RPMI8226 (cell line): ENCODE results near the gene PNPLA1.

Experiments used
- DNase-seq: peaks from one replicate; pipeline ENCODE4 v3.0.0-alpha.2; 2015

Gene PNPLA1

DNA sequence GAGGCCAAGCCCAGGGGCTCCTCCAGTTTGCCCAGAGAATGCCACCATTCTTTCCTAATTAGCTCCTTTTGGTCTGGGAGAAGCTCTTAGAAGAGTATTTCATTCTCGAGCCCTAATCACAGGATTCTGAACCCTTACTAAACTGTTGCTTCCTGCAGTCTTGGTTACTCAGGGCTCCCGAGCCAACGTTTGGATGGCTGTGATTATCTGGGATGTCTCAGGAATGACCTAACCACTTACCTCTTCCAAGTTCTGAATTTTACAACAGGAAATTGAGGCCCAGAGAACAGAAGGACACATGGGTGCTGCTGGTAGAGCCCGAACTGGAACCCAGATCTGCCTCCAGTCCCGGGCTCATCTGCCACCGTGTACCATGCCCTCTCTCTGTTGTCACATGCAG lies 22.2 kb upstream of the PNPLA1 start:
- DNase-seq, result no peak

DNA sequence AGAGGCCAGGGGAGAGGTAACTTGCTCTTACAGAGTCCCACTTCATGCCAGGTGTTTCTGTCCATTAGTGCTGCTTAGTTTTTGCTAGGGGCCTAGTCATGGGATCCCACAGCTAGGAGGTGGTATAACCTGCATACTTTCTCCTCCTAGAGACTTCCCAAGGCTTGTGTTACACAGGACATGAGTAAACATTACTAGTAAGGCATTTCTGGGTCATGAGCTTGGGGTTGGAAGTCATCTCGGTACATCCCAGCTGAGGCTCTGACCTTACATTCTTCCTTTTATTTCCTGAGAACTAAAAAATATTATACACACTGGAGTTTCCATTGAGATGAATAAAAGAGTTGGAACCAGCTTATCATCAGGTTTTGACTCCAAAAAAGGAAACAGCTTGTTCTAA lies 20.9 kb upstream of the PNPLA1 start:
- no peak for DNase-seq

DNA sequence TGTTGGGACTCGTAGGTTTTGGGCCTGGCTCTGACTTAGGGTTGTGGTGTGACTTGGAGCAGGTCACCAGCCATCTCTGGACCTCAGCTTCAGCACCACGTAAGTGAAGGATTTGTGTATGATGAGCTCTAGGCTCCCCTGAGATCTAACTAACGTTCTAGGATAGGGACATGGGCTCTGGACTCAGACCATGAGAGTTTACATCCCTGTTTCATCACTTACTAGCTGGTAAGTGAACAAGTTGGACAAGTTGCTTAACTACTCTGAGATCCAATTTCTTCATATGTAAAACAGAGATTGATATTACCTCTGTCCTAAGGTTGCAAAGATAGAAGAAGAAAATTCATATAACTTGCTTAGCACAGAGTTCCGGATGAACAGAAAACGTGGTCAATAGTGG lies 20.3 kb upstream of the PNPLA1 start:
- DNase-seq, result no peak

DNA sequence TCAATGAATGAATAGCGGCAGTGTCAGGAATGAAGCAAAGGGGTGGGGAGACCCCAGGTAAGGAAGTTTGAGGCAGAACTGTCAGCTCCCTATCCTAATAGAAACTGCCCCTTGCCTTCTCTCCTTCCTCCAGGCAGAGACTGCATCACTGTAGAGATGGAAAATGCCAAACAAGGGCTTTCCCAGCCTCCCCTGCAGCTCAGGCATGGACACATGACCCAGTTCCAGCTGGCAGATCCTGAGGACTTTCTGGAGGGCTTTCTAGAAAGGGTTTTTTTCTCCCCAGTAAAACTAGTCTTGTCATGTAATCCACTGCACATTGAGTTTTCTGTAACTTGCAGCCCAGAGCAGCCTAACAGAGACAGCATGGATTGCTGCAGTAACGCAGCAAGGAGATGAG lies 17.9 kb upstream of the PNPLA1 start:
- no peak for DNase-seq

DNA sequence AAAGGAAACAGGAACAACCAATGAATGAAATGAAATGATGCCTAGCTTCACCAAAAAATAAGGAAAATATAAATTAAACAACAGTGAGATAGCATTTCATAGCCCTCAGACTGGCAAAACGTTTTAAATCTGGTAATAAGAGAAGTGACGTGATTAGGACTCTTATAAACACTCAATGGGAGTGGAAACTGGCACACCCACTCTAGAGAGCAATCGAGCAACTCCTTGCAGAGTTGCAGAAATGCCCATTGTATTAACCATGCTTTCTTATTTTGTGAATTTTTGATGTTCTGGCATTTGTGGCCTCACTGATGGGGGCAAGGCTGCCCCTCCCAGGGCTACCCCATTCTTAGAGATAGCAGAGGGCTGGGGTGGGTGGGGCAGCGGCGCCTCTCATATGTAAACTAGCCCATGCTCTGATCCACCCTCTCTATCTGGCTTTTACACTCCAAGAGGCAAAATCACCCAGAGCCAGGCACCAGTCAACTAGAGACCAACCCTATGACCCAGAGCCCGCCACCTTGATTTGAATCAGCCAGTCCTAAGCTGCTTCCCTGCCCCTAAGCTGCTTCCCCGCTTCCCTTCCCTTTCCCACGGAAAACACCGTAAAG lies 6.4 kb upstream of the PNPLA1 start:
- no peak for DNase-seq

DNA sequence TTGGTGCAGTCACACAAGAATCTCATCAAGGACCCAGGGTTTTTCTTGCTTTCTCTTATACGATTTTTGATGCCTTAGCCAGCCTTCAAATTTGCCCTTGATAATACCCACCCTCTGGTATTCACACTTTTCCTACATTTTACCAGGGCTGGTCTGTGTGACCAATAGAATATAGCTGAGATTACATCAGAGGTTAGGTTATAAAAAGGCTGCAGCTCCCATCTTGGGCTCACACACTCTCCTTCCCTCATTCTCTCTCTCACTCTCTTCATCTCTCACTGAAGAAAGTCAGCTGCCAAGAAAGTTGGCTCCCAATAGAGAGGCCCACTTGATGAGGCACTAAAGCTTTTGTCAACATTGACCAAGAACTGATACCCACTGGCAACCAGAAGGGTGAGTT lies 4.1 kb upstream of the PNPLA1 start:
- no peak for DNase-seq

DNA sequence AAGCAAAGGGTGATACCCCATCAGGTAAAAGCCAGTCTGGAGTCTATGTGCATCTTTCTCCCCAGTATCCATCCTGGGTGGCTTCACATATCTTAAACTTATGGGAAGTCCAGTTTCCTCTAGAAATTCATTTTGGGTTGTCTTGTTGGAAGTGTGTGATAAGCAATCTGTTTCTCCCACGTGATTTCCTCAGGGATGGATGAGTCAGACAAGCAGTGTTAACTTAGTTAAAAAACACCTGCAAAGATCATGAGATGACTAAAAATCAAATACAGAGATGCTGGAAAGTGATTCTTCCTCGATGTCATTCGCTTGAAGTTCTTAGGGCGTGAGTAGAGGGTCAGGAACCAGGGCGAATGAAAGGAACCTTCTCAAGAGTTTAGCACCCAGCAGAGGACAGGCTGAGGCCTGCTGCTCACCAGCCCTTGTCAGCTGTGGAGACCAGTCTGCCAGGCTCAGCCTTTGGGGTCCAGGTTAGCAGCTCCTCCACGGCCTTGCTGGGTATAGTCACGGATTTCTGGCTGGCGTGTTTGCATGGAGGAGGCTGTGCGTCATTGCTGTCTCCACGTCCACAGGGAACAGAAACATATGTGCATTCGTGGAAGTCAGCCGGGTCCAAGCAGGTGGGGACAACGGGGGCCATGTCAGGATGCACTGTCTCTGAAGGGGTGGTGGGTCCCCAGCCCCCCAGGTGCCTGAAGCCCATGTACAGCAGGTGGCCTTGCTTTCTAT lies 2.8 kb upstream of the PNPLA1 start:
- no peak for DNase-seq

DNA sequence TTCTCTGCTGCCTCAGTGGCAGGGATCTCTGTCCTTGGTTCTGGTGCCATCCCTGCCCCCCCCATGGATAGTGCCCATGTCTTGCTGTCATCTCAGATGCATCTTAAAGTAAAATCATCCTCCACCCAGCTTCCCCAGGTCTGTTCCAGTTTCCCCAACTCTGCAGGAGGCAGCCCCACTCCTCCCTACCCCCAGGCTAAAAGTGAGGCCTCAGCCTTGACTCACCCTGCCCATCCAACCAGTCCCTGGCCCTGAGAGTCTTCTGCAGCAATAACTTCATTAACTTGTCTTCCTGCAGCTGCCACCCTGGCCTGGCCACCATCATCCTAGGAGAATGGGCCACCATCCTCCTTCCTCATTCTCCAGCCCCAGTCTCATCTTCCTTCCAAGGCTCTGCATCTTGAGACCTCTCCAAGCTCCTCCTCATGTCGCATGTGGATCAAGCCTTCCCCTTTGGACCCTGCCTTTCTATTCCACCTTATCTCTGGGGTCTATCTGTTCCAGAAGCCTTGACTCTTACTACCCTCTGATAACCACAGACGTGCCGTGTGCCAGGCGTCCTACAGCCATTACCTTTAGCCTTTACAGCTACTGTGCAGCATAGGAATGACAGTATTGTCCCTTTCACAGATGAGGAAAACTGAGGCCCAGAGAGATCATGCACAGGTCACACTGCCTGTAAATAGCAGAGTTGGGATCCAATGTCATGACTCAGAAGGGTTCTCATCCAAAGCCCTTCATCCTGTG lies 2.0 kb upstream of the PNPLA1 start:
- DNase-seq, result no peak

DNA sequence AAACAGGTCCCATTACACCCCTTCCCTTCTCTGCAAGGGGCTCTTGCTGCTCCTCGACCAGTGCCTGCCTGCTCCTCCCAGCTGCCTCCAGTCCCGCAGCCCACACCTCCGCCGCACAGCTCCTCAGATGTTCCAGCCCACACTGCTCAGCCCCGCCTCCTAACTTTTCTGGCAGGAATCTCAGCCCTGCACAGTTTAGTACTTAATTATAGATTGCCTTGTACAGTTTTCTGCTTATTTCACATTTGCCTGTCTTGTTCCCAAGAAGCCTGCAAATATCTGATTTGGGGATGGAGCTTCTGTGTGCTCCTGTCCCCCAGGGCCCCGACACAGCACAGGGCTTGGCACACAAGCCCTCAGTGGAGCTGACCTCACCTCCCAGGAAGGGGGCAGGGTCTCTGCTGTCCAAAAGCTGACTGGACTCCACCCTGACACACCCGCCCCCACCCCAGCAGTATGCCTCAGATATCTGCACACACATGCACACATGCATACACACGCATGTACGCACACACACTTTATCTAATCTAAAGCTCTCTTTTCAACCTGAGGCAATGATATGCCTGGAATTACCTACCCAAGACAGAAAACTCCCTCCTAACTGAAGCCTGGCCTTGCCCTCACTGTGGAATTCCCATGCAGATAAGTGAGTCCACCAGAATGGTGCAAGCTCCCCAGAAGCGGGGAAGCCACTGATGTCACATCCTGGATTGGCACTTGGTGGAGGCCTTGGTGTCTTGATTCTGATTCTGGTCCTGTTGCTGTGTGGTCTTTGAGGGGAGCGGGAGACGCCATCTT lies 1.2 kb upstream of the PNPLA1 start:
- no peak for DNase-seq

DNA sequence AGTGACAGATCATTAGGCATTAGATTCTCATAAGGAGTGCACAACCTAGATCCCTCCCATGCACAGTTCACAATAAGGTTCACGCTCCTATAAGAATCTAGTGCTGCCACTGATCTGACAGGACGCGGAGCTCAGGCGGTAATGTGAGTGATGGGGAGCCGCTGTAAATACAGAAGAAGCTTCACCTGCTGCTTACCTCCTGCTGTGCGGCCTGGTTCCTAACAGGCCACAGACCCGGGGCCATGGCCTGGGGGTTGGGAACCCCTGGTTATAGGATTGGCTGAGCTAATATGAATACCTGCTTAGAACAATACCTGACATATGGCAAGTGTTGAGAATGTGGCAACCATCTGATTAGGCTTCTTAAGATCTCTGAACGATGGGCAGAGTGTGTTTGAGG lies 2.4 kb downstream of the PNPLA1 start:
- no peak for DNase-seq

DNA sequence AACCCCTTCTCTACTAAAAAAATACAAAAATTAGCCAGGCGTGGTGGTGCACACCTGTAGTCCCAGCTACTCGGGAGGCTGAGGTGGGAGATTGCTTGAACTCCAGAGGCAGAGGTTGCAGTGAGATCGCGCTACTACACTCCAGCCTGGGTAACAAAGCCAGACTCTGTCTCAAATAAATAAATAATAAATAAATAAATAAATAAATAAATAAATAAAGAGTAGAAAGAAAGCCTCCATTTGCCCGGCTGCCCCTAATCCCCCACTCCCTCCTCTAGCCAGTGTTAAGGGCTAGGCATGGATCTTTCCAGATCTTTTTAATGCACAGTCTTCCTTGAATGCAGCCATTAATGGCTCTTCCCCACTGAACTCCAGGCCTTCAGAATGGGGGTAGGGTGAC lies 3.2 kb downstream of the PNPLA1 start:
- DNase-seq, result no peak

DNA sequence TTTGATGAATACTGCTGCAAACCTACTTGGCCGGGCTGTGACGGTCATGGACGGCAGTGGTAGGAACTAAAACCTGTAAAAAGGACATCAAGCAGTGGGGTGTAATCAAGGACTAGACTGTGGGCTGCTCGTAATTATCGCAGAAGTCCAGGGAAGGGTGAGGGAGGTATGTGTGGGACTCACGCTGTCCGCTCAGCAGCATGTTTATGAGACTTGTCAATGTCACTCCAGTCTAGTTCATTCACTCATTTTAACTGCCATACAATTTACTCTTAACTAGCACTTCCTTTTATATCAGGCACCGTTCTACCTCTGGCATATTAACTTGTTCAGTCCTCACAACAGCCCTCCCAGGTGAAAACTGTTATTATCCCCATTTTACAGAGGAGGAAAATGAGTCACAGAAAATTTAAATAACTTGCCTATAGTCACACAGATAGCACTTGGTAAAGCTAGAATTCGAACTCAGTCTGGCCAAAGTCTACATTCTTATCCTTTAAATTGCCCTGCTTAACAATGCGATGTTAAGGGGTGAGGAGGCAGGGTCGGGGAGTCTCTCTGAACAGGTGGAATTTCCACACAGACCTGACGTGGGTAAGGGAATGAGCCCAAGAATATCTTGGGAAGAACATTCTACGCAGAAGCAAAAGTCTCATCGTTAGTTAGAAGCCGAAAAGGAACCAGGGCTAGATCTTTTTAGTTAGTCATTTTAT lies 4.1 kb downstream of the PNPLA1 start:
- no peak for DNase-seq

DNA sequence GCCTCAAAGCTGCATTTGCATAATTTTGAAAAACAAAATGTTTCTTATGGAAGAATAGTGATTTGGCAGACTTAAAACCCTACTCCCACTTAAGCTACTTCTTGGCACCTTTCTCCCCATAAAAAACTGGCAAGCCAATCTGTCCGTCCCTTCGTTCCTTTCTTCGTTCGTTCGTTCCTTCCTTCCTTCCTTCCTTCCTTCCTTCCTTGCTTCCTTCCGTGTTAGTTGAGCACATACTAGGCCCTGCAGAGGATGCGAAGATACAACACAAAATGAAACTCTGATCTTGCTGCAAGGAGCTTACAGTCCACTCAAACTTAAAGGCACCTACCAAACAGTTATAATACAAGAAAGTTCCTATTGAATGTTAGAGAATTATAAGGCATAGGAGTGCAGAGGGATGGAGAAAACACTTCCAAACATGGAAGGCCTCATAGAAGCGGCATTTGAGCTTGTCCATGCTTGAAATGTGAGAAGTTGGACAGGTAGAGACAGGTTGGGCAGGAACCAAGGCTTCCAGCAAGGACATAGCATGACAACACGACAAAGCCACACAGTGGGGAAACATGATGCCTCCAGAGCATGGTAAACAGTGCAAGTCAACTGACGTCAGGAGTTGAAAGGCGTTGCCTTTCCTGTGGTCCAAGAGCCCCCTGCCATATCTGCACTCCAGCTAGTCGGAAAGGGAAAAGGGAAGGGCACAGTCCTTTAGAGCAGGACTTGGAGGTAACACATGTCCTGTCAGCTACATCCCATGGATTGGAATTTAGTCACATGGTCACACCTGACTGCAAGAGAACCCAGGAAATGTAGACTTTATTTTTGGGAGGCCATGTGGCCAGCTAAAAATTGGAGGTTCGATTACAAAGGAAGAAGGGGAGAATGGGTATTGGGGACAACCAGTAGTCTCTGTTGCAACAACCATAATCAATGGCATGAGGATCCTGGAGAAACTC lies 7.0 kb downstream of the PNPLA1 start:
- no peak for DNase-seq

DNA sequence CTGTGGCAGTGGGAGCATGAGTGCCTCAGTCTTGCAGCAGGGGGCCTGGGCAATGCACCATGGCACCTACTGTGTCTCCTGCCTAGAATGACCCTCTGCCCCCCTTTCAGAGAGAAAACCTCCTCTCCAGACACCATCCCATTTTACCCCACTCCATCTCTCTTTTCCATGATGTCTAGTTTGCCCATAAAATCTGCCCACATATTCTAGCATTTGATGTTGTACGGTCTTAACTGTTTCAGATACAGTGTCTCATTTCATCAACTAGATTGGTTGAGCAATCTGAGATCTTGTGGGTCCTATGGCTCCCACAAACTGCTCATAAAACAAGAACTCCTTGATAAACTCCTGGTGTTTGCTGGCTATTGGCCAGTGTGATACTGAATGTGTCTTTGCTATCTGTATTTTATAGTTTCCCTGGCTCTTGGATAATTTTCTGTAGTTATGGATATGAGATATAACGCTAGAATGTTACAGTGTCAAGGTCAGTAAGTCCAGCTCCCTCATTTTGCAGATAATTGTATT lies 8.1 kb downstream of the PNPLA1 start:
- DNase-seq, result no peak

DNA sequence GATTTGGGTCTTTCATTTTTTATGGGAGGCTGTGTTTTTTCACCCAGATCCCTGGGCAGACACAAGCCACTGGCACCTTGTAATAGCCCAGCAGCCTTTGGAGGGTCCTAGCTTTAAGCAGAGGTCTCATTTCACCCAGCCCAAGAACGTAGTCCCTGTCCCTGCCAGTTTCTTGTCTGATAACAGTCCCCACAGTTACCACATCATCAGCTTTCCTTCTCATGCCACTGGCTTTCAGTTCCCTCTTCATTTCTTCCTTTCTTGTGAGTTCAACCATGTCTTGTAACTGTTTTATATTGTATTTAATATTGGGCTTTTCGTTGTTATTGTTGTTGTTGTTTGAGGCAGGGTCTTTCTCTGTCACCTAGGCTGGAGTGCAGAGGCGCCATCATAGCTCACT lies 10.6 kb downstream of the PNPLA1 start:
- DNase-seq, result no peak

DNA sequence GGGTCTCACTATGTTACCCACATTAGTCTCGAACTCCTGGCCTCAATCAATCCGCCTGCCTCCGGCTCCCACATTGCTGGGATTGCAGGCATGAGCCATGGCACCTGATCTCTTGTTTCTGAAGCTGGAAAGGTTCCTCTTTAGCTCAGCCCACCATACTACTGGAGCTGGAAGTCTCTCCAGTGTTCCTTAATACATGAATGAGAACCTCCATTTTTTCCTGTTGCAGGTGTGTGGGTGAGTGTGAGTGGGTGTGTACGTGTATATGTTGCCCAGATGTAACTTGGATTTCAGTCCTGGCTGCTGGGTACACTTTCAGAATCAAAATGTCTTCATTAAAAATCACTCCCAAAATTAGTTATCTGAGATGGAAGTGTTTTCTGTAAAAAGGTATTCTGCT lies 11.1 kb downstream of the PNPLA1 start:
- DNase-seq, result no peak

DNA sequence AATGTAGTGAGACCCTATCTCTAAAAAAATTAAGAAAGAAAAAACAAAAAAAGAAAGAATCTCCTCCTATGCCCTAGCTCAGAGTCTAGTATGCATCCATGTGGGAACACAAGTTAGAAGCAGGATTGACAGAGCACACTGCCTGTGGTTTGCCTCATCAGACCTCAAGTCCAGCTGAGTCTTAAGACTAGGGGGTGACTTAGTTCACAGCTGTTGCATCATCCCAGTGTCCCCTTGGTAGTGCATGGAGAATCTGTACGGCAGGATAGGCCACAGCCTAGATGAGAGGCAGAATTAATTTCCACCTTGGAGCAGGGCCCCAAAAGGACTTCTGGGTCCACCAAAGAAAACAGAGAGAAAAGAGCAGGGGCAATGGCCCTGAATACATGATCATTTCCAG lies 13.7 kb downstream of the PNPLA1 start:
- DNase-seq, result no peak

DNA sequence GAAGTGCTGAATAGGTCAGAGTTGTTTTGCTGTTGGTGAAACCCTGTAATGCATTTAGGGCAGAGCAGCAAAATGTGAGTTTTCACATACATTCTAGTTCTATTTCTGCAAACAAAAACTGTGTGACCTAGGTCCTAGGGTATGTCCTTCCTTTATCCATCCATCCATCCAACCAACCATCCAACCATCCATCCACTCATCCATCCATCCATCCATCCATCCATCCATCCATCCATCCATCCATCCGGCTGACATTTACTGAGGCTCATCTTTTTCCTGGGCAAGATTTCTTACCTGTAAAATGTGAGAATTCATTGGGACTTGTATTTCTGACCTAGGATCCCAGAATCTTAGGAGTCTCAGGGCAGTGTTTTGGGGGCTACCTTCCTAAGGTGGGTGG lies 14.5 kb downstream of the PNPLA1 start:
- no peak for DNase-seq

DNA sequence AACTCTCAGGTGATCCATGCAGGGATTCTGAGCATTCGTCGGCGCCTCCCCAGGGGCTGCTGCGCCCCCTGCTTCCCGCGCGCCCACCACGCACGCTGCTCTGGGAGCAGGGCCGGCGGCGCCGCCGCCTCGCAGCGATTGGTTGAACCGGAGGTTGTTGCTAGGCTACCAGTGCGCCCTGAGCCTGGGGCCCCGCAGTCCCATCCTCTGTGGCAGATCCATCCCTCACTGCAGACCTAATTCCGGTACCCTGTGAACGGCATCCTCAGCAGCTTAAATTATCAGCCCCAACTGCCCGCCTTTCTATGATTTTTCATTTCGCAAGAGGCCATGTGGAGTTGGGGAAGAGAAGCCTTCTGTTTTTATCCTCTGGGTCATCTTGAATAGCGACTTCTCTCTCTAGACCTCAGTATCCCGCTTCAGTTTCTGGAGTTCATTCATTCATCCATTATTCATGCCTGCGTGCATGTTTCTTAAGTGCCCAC lies 15.4 kb downstream of the PNPLA1 start:
- no peak for DNase-seq

DNA sequence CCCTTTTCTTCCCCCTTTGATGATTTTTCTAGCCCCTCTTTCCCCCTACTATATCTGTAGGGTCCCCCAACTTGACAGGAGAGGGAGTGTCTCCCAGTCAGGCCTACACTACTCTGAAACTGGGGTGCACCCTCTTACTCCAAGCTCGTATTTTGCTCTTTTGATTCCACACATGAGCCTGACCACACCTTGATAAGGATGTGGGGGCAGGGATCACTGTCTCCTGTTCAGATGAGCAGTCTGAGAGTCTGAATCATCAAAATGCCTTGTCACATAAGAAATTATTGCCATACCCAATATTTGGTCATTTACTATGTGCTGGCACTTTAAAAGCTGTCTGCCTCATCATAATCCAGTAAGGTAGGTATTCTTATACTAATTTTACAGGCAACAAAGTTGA lies 15.9 kb downstream of the PNPLA1 start:
- DNase-seq, result no peak

DNA sequence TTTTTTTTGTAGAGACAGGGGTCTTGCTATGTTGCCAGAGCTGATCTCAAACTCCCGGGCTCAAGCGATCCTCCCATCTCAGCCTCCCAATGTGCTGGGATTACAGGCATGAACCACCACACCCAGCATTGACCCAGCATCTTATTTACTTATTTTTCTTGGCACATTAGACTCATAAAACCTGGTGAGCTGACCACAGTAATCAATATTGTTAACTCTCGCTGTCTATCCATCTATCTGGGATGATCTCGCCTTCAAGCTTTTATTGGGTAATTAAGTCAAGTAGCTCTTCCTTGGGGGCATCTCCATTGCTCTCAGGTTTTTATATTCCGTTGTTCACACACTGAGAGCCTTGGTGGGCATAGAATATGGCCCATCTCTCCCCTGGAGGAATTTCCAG lies 17.0 kb downstream of the PNPLA1 start:
- no peak for DNase-seq
